Stimulated activated CD8-positive, alpha-beta memory T cell treated with anti-CD3 and anti-CD28 coated beads, Interleukin-2, amount 100 ng/mL, for 48 hours (primary cell): ENCODE results near the gene WDR1.

Source experiments
- DNase-seq, 2 donors: peaks; one replicate each; pipeline ENCODE4 v3.0.0-alpha.2; 2020; ENCODE audit warnings: low read depth in 2 of 2

The WDR1 gene

DNA sequence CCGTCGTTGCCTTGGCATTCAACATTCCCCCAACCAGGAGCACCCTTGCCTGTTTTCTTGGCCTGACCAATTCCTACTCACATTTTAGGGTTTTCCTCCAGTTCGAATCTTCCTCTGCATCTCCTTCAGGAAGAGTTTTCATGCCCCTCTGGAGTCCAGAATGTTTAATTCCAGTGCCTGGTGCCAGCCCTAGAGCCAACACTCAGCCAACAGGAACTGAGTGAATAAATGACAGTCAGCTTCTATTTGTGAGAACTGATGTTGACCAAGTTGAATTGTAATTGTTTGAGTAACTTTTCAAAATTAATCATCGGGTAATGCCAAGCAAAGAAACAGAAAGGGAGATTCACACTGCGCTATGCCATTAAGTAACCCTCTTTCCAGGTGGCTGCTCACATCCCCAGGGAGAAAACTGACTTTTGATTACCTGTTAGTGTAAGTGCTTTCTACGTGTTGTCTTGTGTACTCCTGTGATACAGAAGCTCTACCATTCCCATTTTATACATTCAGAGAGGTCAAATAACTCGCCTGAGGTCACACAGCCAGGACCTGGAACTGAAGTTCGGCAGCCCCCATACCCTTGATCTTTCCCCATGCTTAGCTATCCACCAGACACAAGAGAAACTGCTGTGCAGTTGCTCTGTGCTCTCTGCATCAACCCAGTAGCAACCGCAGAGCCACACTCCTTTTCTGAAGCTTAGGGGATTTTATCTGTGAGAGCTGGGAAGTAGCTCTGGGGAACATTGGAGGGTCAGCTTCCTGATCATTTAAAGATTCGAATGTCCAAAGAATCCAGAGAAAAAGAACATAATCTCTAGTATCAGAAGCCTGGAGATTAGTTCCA lies 76.3 kb downstream of the WDR1 start:
- DNase-seq = no peak

DNA sequence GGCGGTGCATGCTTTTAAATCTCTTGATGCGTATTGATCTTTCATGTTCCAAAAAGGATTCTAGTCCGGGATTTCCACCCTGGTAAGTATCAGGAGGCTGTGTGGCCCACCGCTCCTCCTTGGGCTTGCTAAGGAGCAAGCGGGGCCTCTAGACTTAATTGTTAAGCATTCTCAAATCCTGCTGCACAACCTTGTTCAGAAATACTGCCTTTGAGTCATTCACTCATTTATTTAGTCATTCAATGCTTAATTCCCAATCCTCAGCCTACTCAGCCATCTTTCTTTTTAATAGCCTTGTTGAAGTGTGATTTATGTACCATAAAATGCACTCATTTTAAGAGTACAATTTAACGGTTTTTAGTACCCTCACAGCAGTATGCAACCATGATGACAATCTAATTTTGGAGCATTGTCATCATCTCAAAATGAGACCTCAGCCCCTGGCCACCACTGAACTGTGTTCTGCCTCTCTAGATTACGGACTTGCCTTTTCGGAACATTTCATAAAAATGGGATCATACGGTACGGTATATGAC lies 79.7 kb downstream of the WDR1 start:
- no peak for DNase-seq

DNA sequence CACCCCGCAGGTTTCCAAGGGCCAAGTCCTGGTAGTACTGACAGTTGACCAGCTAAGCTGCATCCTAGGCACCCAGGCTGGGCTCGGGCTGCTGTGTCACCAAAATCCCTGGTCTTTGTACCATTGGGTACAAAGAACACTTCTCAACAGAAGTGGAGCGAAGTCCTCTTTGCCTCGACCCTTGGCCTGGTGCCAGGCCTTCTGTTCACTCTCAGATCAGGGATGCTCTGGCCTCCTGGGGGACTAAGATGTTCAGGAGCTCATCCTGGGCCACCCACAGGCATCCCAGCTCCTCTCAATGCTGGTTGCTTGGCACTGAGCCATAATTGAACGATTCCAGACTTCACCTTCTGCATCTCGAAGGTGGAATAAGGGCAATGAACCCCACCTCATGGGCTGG lies 81.5 kb downstream of the WDR1 start:
- no peak for DNase-seq

DNA sequence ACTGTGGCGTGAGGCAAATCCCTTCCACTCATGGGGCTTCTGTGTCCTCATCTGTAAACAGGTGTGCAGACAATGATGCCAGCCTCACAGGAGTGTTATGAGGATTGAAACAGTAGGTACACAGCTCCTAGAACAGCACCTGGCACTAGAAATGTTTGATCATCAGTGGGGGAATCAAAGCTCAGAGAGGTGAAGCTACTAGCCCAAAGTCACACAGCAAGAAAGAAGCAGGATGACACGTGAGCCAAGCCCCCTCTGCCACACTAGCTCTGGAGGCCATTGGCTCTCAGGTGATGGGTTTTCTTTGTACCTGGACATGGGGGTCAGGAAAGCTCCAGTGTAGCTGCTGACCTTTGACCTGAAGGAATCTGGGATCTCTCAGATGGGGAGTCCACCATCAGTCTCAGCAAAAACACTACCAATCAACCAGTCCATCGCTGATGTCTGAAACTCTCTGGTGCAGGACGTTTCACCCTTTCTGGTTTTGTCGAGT lies 81.9 kb downstream of the WDR1 start:
- DNase-seq = no peak

DNA sequence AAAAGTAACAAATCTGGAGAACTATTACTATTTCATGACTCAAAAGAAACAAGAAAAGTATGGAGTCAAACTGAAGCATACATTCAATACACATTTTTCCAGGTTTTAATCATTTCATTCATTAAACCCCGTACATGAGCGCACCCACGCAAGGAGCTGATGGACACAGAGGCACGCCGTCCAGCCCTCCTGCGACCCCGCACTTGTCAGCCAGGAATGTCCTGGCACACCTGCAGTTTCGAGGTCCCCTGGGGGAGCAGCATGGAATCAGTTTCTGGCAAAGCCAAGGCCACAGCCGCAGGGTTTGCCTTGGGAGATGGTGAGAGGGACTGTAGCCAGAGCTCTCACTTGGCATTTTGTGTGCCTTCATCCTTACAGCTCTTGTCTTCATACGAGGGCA lies 82.5 kb downstream of the WDR1 start:
- DNase-seq = no peak

DNA sequence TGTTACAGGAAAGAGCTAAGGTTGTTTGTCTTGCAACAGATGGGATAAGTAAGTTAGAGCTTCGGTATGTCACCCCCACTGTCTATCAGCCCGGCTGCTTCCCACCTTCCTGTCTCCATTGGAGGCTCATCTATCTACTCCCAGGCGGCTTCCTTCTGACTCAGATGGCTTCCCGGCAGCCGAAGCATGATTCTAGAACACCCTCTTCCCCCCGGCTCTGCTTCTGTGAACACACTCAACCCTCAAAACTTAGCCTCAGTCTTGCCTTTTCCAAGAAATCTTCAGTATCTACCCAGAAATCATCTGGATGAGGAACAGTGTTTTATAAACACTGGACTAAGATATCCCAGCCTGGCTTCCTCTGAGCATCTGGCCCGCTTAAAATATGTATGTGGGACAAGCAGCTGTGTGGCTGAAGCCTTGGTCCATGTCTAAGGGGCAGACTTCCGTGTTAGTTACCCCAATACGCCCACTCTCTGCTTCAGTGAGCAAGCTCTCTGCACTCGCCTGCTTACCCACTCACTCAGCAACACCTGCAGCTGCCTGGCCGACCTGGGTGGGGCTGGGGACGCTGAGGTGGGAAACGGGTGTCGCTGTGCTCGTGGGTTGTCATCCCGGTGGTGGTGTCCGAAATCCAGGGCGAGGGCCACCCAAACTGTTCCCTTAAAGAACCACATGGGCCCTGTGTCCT lies 83.3 kb downstream of the WDR1 start:
- no peak for DNase-seq

DNA sequence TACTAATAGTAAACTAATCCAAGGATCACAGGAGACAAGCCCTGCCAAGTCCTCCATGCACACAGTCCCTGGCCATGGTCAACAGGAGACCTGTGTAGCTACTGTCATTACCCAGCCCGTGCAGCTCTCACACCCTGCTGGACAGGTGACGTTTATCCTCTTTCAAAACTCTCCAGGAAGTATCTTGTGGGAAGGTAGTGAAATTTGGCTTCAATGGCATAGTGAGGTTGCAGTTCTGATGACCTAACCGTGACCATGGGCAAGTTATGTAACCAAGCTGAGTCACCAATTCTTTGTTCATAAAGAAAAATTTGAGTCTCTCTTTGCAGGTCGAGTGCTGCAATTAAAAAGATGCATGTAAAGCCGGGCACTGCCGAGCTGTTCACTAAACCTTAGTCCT lies 84.0 kb downstream of the WDR1 start:
- no peak for DNase-seq

DNA sequence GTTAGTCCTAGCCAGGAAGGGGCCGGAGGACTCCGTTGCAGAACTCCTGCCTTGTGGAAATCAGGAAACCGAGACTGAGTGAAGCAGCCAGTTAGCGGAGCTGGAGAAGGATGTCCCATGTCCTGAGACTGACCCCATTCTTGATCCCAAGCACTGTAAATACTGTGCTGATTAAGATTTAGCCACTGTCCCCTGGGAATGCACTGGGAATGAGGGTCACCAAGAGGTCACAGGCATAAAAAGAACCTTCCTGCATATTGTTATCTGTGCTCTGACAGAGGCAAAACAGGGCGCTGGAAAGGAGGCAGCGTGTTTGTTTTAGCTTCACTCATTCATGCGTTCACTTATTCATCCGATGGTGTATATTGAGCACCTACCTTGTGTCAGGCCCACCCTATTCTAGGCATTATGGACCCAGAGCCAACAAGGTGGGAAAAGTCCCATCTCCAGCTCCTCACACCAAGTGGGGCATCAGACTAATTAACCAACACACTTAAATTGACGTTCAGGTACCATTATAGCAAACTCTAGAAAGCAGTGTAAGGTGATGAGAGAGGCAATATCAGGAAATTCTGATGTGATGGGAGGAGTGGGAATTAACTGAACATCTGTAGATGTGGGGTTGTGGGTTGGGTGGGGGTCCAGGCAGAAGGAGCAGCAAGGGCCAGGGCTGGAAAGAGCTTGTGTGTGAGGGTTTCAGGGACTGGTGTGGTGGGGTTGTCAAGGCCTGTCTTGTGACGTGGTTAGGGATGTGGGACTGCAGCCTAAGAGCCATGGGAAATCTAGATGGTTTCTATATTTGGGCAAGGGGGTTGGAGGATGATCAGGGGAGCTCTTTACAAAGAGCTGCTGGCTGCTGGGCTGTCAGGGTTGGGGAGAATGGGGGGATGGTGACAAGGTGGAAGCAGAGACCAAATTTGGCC lies 84.7 kb downstream of the WDR1 start:
- DNase-seq = no peak

DNA sequence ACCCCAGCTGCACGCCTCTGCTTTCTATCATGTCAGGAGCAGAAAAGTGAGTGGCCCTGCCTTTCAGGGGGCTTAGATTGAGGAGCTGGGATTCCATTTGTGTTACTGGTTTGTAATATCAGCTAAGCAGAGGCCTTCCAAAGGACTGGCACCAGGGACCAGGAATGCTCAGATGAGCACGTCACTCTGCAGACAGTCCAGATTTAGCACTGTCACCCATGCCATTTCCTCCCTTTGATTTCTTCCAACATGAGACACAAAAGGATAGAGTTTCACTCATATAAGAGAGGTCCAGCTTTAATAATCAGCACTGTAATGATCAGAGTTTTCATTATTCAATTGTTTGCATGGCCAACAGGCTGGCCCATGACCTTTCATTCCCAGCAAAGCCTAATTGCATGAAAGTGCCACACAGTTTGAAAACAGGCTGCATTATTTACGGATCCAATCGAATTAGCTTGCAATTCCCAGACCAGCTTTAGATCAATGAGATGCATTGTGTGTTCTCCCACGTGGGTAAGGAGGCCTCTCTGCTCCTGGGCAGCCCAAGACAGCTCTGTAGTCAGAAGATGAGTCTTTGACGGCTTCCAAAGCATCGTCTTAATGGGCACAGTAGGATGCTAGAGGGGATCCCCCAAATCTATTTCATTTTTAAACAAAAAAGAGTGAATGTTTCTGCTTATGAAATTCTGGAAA lies 85.5 kb downstream of the WDR1 start:
- no peak for DNase-seq

DNA sequence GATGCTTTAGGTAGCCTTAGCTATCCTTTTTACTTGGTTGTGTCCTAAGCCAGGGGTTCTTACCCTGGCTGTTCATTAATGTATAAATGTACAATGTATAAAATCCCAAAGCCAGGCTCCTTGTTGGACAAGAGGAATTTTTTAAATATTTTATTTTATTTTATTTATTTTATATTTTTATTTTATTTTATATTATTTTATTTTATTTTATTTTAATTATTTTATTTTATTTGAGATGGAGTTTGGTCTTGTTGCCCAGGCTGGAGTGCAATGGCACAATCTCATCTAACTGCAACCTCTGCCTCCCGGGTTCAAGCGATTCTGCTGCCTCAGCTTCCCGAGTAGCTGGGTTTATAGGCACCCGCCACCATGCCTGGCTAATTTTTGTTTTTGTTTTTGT lies 87.2 kb downstream of the WDR1 start:
- no peak for DNase-seq

DNA sequence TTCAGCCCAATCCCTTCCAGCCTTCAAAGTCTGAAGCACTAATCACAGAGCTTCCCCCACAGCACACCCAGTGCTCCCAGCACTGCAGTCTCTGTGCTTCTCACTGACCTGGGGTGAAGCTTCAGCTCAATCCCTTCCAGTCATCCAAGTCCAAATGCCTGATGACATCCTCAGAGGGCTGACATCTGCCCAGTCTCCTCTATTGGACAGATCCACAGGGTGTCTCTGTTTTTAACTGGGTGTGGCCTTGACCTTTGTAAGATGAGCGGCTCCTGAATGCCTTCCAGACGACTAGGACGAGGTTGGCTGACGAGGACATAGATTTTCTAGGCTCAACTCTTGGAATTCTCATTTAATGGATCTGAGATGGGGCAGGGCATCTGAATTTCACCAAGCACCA lies 87.7 kb downstream of the WDR1 start:
- no peak for DNase-seq

DNA sequence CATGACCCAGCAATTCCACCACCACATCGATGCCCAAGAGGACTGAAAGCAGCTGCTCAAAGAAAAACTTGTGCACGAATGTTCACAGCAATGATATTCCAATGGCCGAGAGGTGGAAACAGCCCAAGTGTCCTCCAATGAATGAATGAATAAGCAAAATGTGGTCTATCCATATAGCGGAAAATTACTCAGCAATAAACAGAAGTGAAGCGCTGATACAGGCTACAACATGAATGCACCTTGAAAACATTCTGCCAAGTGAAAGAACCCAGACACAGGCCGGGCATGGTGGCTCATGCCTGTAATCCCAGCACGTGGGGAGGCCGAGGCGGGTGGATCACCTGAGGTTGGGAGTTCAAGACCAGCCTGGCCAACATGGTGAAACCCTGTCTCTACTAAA lies 90.1 kb downstream of the WDR1 start:
- no peak for DNase-seq

DNA sequence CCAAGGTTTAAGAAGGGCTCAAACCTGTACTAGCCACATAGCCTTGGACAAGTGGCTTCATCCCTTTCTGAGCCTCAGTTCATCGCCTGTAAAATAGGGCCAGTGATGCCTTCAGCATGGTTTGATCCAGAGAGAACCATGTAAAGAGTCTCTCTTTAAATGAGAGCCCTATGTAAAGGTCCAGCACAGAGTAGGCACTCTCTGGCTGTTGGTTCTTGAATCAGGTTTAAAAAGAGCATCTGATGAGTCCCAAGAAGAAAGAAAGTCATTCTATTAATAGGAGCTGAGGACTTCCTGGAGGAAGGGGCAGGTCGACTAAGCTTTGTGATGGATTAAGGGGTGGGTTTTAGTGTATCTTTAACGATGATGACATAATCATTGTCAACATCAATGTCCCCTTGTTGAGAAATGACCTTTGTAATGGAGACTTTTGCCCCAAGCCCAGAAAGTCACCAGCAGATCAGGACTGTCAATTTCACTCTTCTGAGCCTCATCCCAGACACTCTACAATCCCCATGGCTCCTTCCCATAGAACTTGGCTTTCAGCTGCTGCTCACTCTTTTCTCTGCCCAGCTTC lies 91.3 kb downstream of the WDR1 start:
- no peak for DNase-seq
